Hematopoietic multipotent progenitor cell treated with erythropoietin and hydrocortisone succinate and interleukin-3 and kit ligand, for 6 days (in vitro differentiated cells): ENCODE measurements around the gene RNF224.
A peak's percentile ranks its signal among the peaks of the same experiment; 100 is the strongest.

Source experiments
- DNase-seq: peaks from one replicate; pipeline ENCODE4 v3.0.0-alpha.2; 2015

The RNF224 gene

GRCh38 chr9:137255448-137256114, 28.3 kb downstream of the RNF224 start:
- DNase-seq = peak; percentile 56

GRCh38 chr9:137256362-137256761, 29.1 kb downstream of the RNF224 start:
- no peak for DNase-seq

- peak; percentile 61 for DNase-seq
Measured at GRCh38 chr9:137256856-137257255, 29.6 kb downstream of the RNF224 start.

GRCh38 chr9:137262173-137262908, 35.0 kb downstream of the RNF224 start:
- peak; percentile 29 for DNase-seq

GRCh38 chr9:137262909-137263285, 35.6 kb downstream of the RNF224 start:
- no peak for DNase-seq

- DNase-seq = no peak
Measured at GRCh38 chr9:137263506-137263905, 36.2 kb downstream of the RNF224 start.

GRCh38 chr9:137264067-137264466, 36.8 kb downstream of the RNF224 start:
- no peak for DNase-seq

GRCh38 chr9:137265496-137266161, 38.3 kb downstream of the RNF224 start:
- no peak for DNase-seq

- no peak for DNase-seq
Measured at GRCh38 chr9:137266162-137266527, 38.8 kb downstream of the RNF224 start.

- DNase-seq = no peak
Measured at GRCh38 chr9:137266585-137267453, 39.5 kb downstream of the RNF224 start.

GRCh38 chr9:137267933-137268355, 40.6 kb downstream of the RNF224 start:
- DNase-seq = no peak

- no peak for DNase-seq
Measured at GRCh38 chr9:137268538-137269201, 41.4 kb downstream of the RNF224 start.

GRCh38 chr9:137269231-137269772, 42.0 kb downstream of the RNF224 start:
- no peak for DNase-seq

- DNase-seq = peak; percentile 47
Measured at GRCh38 chr9:137270929-137271695, 43.8 kb downstream of the RNF224 start.

GRCh38 chr9:137271696-137272076, 44.4 kb downstream of the RNF224 start:
- no peak for DNase-seq

GRCh38 chr9:137272241-137273094, 45.2 kb downstream of the RNF224 start:
- DNase-seq = no peak

GRCh38 chr9:137273095-137273490, 45.8 kb downstream of the RNF224 start:
- DNase-seq = no peak

GRCh38 chr9:137273611-137274320, 46.5 kb downstream of the RNF224 start:
- DNase-seq = peak; percentile 58

GRCh38 chr9:137275203-137275587, 47.9 kb downstream of the RNF224 start:
- no peak for DNase-seq
